GM19455 (cell line): Measurements from ENCODE around the gene NOSTRIN.

Source experiments
- ATAC-seq: cut with Tn5 transposase; IDR thresholded peaks from one replicate; pipeline ENCODE4 v1.9.1; 2021; ENCODE audit not compliant: unreplicated experiment

NOSTRIN gene

DNA sequence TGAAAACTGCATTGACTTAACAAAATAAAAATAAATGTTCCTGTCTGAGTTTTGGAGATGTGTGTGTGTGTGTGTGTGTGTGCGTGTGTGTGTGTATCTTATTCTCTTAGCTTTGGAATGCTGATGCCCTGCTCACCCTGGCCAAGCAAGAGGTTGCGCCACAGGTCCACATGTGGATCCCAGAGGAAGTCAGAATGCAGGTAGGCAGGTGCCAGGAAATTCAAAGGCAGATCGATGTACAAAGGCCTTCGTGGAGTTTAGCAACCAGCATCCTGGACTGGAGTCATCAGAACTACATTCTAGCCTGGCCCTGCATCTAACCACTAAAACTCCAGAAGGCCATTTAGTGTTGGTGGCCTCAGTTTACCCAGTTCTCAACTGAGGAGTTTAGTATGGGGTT, 111.1 kb downstream of the NOSTRIN start:
- ATAC-seq = no peak
